ENCODE measurements around the gene MYCL.

GRCh38 chr1:39898191-39898590 lies 3.5 kb downstream of the MYCL start:
- TF ChIP-seq POLR2AphosphoS5 (IDR thresholded peaks at IDR 0.05) = no peak
- no peak for TF ChIP-seq EP300 (IDR thresholded peaks at IDR 0.05)
- TF ChIP-seq POLR2A (IDR thresholded peaks at IDR 0.05) = no peak
- no peak for TF ChIP-seq CTCF (IDR thresholded peaks at IDR 0.05)

All from upper lobe of left lung (tissue), 4 donors.